Activated naive CD4-positive, alpha-beta T cell treated with anti-CD3 and anti-CD28 coated beads, Interleukin-2, amount 10 ng/mL, durations not matched to agents 7 days and 5 days (primary cell): ENCODE measurements around the gene RGS6.
A peak's percentile ranks its signal among the peaks of the same experiment; 100 is the strongest.

Experiments used
- CTCF ChIA-PET: fragments of 350-600 bp; sonication (Branson Sonifier 250); formaldehyde crosslinking; loops from one replicate; lab custom pipeline; 2021; ENCODE audit warnings: antibody characterized with exemption; lab: Charles Lee
- DNase-seq: peaks from one replicate; pipeline ENCODE4 v3.0.0-alpha.2; 2020
- H3K27ac Mint-ChIP-seq: one replicate; pipeline ENCODE4 v1.8.0; 2021; ENCODE audit warnings: mild to moderate bottlenecking, moderate library complexity, mixed read lengths
- H3K27me3 Mint-ChIP-seq: one replicate; pipeline ENCODE4 v1.8.0; 2021; ENCODE audit warnings: mild to moderate bottlenecking, mixed read lengths
- H3K36me3 Mint-ChIP-seq: one replicate; pipeline ENCODE4 v1.8.0; 2021; ENCODE audit warnings: mixed read lengths
- H3K4me1 Mint-ChIP-seq: one replicate; pipeline ENCODE4 v1.8.0; 2021; ENCODE audit warnings: mixed read lengths
- H3K4me3 Mint-ChIP-seq: one replicate; pipeline ENCODE4 v1.8.0; 2021; ENCODE audit warnings: mild to moderate bottlenecking, moderate library complexity, mixed read lengths
- H3K9me3 Mint-ChIP-seq: one replicate; pipeline ENCODE4 v1.8.0; 2021; ENCODE audit warnings: mixed read lengths

The RGS6 gene

DNA sequence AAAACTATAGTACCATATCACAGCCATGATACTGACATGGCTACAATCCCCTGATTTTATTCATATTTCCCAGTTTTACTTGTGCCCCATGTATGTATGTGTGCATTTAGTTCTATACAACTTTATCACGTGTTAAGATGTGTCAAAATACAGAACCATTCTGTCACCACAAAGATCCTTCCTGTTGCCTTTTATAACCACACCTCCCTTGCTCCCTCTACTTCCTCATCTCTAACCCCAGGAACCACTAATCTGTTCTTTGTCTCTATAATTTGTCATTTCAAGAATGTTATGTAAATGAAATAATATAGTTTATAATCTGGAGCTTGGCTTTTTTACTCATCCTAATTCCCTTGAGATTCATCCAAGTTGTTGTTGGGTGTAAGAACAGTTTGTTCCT lies 603.3 kb downstream of the RGS6 start:
- peaks cover 25% of the 10 kb centered on the region for H3K9me3 Mint-ChIP-seq
- peaks cover 45% of the 10 kb centered on the region for H3K36me3 Mint-ChIP-seq
- H3K4me1 Mint-ChIP-seq = peaks cover 95% of the 10 kb centered on the region
- no peak overlapping the region for H3K4me3 Mint-ChIP-seq
- H3K27me3 Mint-ChIP-seq = peaks cover 38% of the 10 kb centered on the region
- CTCF ChIA-PET = interaction anchor here (1.2 kb wide), 1 partner anchor 18 kb away, joined by 3 read pairs; no protein-coding TSS in a partner anchor
- no peak for DNase-seq
- peak overlapping the region; percentile 92 for H3K27ac Mint-ChIP-seq

DNA sequence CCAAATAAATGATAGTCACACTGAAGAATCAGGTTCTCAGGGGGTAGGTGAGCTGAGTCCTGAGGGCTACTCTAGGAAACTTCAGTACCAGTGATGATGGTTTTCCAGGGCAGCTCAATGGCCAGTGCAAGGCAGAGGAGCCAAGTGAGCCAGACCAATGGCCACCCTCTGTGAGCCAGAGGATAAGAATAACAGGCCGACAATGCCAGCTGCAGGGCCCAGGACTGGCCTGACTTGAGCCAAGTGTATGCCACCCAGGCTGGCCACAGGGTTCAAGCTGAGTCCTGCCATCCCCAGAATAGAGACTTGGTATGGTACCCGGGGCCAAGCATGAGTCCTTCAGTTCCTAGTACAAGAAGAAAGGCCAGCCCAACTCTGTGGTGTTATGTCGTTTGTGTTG lies 606.2 kb downstream of the RGS6 start:
- H3K9me3 Mint-ChIP-seq = peaks cover 18% of the 10 kb centered on the region
- CTCF ChIA-PET = no interaction called here
- H3K4me1 Mint-ChIP-seq = peaks cover 79% of the 10 kb centered on the region
- H3K4me3 Mint-ChIP-seq = no peak overlapping the region
- DNase-seq = no peak
- H3K27me3 Mint-ChIP-seq = peaks cover 52% of the 10 kb centered on the region
- no peak overlapping the region for H3K27ac Mint-ChIP-seq
- H3K36me3 Mint-ChIP-seq = peaks cover 35% of the 10 kb centered on the region

- Mint-ChIP-seq H3K27me3 (peaks cover 66% of the 10 kb centered on the region), H3K9me3 (peaks cover 6% of the 10 kb centered on the region), H3K36me3 (peaks cover 21% of the 10 kb centered on the region), H3K4me3 (no peak overlapping the region), H3K27ac (peak overlapping the region; percentile 2), H3K4me1 (peaks cover 75% of the 10 kb centered on the region)
- CTCF ChIA-PET = interaction anchor here (1.4 kb wide), 1 partner anchor 22 kb away, joined by 4 read pairs; no protein-coding TSS in a partner anchor
- DNase-seq = no peak
These were observed 607.6 kb downstream of the RGS6 start for GRCh38 chr14:72539661-72540315.

DNA sequence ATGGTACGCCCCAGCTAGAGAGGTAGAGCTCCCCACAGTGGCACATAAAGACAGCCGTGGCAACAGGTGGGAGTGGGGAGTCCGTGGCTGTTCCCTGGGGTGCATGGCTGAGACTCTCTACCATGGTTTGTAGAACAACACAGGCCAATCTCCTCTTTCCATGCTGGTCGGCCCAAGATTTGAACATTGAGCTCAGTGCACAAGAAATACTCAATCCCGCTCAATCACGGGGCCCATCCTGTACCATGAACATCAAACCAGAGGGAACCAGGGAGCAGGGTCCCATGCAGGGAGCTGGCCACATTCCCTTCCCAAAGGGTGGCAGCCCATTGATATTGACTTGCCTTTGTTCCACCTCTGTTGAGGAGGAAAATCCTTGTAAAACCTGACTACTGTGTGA lies 608.6 kb downstream of the RGS6 start:
- Mint-ChIP-seq H3K27ac (no peak overlapping the region), H3K4me1 (peaks cover 71% of the 10 kb centered on the region), H3K4me3 (no peak overlapping the region), H3K9me3 (peaks cover 2% of the 10 kb centered on the region), H3K27me3 (peaks cover 77% of the 10 kb centered on the region), H3K36me3 (peaks cover 16% of the 10 kb centered on the region)
- CTCF ChIA-PET = interaction anchor here (1.4 kb wide), 1 partner anchor 24 kb away, joined by 4 read pairs; no protein-coding TSS in a partner anchor
- no peak for DNase-seq

- Mint-ChIP-seq H3K27me3 (peaks cover 83% of the 10 kb centered on the region), H3K4me3 (no peak overlapping the region), H3K9me3 (peaks cover 2% of the 10 kb centered on the region), H3K27ac (peak overlapping the region; percentile 73), H3K36me3 (peaks cover 13% of the 10 kb centered on the region), H3K4me1 (peaks cover 69% of the 10 kb centered on the region)
- CTCF ChIA-PET = no interaction called here
- no peak for DNase-seq
These were observed 609.3 kb downstream of the RGS6 start for GRCh38 chr14:72541546-72541945.

DNA sequence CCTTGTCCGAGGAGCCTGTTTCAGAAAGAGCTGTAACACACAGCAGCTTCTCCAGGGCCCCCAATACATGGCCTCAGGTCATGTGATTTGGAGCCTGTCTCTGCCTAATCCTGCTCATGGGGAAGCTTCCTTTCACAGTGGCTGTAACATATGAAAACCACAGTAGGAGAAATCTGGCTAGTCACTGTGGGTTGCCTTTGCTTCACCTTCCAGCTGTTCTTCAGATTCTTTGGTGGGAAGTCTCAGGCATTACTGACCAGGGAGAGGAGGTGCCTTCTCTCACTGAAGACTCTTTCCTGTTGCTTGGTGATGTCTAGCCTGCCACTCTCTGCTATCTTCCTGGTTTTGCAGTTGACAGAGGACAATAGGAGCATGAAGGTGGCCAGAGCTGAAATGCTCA lies 611.1 kb downstream of the RGS6 start:
- no peak for DNase-seq
- Mint-ChIP-seq H3K4me1 (peaks cover 57% of the 10 kb centered on the region), H3K36me3 (peaks cover 5% of the 10 kb centered on the region), H3K9me3 (no peaks in the 10 kb centered on the region), H3K27ac (no peak overlapping the region), H3K27me3 (peaks cover 82% of the 10 kb centered on the region), H3K4me3 (no peak overlapping the region)
- CTCF ChIA-PET = interaction anchor here (1.2 to 1.9 kb wide), 5 partner anchors 8 to 361 kb away, joined by 3 to 5 read pairs (median 4); no protein-coding TSS in a partner anchor

- CTCF ChIA-PET = interaction anchor here (1.2 to 1.9 kb wide), 3 partner anchors 12 to 359 kb away, joined by 3 to 4 read pairs (median 3); no protein-coding TSS in a partner anchor
- Mint-ChIP-seq H3K27ac (no peak overlapping the region), H3K4me1 (peaks cover 55% of the 10 kb centered on the region), H3K9me3 (no peaks in the 10 kb centered on the region), H3K4me3 (no peak overlapping the region), H3K36me3 (no peaks in the 10 kb centered on the region), H3K27me3 (peaks cover 83% of the 10 kb centered on the region)
- DNase-seq = no peak
These were observed 612.6 kb downstream of the RGS6 start for GRCh38 chr14:72544615-72545387.

- Mint-ChIP-seq H3K27ac (no peak overlapping the region), H3K4me1 (peaks cover 53% of the 10 kb centered on the region), H3K27me3 (peaks cover 85% of the 10 kb centered on the region), H3K4me3 (no peak overlapping the region), H3K9me3 (no peaks in the 10 kb centered on the region), H3K36me3 (no peaks in the 10 kb centered on the region)
- no peak for DNase-seq
- CTCF ChIA-PET = interaction anchor here (0.7 to 1.0 kb wide), 2 partner anchors 360 to 402 kb away, joined by 3 read pairs; no protein-coding TSS in a partner anchor
These were observed 613.4 kb downstream of the RGS6 start for GRCh38 chr14:72545411-72546311.

- CTCF ChIA-PET = interaction anchor here (1.0 kb wide), 1 partner anchor 401 kb away, joined by 3 read pairs; no protein-coding TSS in a partner anchor
- no peak for DNase-seq
- H3K9me3 Mint-ChIP-seq = no peaks in the 10 kb centered on the region
- H3K4me3 Mint-ChIP-seq = no peak overlapping the region
- no peaks in the 10 kb centered on the region for H3K36me3 Mint-ChIP-seq
- H3K4me1 Mint-ChIP-seq = peaks cover 47% of the 10 kb centered on the region
- no peak overlapping the region for H3K27ac Mint-ChIP-seq
- peaks cover 89% of the 10 kb centered on the region for H3K27me3 Mint-ChIP-seq
These were observed 614.3 kb downstream of the RGS6 start for GRCh38 chr14:72546344-72547016.

- H3K4me3 Mint-ChIP-seq = no peak overlapping the region
These were observed 615.8 kb downstream of the RGS6 start for GRCh38 chr14:72547999-72548398.

GRCh38 chr14:72549026-72549425 lies 616.8 kb downstream of the RGS6 start:
- DNase-seq = no peak
- Mint-ChIP-seq H3K36me3 (no peaks in the 10 kb centered on the region), H3K9me3 (no peaks in the 10 kb centered on the region), H3K27ac (no peak overlapping the region), H3K4me1 (peaks cover 37% of the 10 kb centered on the region), H3K27me3 (peaks cover 95% of the 10 kb centered on the region), H3K4me3 (no peak overlapping the region)
- CTCF ChIA-PET = interaction anchor here (0.7 kb wide), 1 partner anchor 231 kb away, joined by 4 read pairs; no protein-coding TSS in a partner anchor

More at GRCh38 chr14:72547999-72548398, 615.8 kb downstream of the RGS6 start:
- CTCF ChIA-PET = no interaction called here
- H3K36me3 Mint-ChIP-seq = no peaks in the 10 kb centered on the region
- no peak for DNase-seq
- H3K27ac Mint-ChIP-seq = no peak overlapping the region
- H3K27me3 Mint-ChIP-seq = peaks cover 95% of the 10 kb centered on the region
- H3K4me1 Mint-ChIP-seq = peaks cover 47% of the 10 kb centered on the region
- H3K9me3 Mint-ChIP-seq = no peaks in the 10 kb centered on the region

DNA sequence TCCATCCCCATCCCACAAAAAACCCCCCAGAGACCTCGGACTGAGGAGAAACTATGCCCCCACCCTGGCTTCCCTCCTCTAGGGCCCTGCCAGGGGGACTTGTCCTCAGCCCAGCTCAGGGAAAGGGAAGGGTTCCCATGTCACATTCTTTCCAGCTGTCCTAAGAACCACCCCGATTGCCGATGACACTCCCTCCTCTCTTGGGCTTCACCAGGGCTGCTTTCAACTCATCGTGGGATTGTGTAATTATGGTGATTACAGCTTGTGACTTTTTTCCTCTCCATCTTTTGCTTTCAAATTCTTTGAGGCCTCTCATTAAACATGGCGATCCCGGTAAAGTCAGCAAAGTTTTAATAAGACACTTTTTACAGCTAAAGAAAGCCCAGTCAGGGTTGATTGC lies 617.6 kb downstream of the RGS6 start:
- peaks cover 33% of the 10 kb centered on the region for H3K4me1 Mint-ChIP-seq
- no peak overlapping the region for H3K27ac Mint-ChIP-seq
- H3K27me3 Mint-ChIP-seq = peaks cover 93% of the 10 kb centered on the region
- CTCF ChIA-PET = interaction anchor here (1.0 to 1.1 kb wide), 2 partner anchors 8 to 36 kb away, joined by 3 read pairs; no protein-coding TSS in a partner anchor
- no peak for DNase-seq
- H3K36me3 Mint-ChIP-seq = no peaks in the 10 kb centered on the region
- no peaks in the 10 kb centered on the region for H3K9me3 Mint-ChIP-seq
- H3K4me3 Mint-ChIP-seq = no peak overlapping the region

GRCh38 chr14:72550513-72550912 lies 618.3 kb downstream of the RGS6 start:
- CTCF ChIA-PET = interaction anchor here (1.0 to 1.1 kb wide), 2 partner anchors 8 to 37 kb away, joined by 3 read pairs; no protein-coding TSS in a partner anchor

More at GRCh38 chr14:72550513-72550912, 618.3 kb downstream of the RGS6 start:
- no peak for DNase-seq
- Mint-ChIP-seq H3K4me1 (peaks cover 30% of the 10 kb centered on the region), H3K36me3 (no peaks in the 10 kb centered on the region), H3K27me3 (peaks cover 93% of the 10 kb centered on the region), H3K27ac (no peak overlapping the region), H3K4me3 (no peak overlapping the region), H3K9me3 (no peaks in the 10 kb centered on the region)
